Lower lobe of right lung (tissue), 2 donors: Measurements from ENCODE around the gene MPND. TPM values are rescaled to one million over a fixed set of nuclear protein-coding genes. Genes with fewer than 3 reads are reported as not detected.
A peak's percentile ranks its signal among the peaks of the same experiment; 100 is the strongest.

Experiments
- ATAC-seq, 2 donors: fragments of 200-7000 bp; cut with Tn5 transposase; one replicate each; pipeline ENCODE4 v1.9.1; 2020 to 2022; ENCODE audit warnings: mild to moderate bottlenecking in 2 of 2, moderate library complexity in 2 of 2
- DNase-seq: peaks from one replicate; pipeline ENCODE4 v3.0.0-alpha.2; 2020
- H3K27ac ChIP-seq: fragments of 200-600 bp; one replicate; pipeline ENCODE4 v1.8.0; 2022
- H3K27me3 ChIP-seq: fragments of 200-600 bp; one replicate; pipeline ENCODE4 v1.8.0; 2022; ENCODE audit warnings: low read depth
- H3K36me3 ChIP-seq: fragments of 200-600 bp; one replicate; pipeline ENCODE4 v1.8.0; 2022; ENCODE audit warnings: mild to moderate bottlenecking
- H3K4me1 ChIP-seq: fragments of 200-600 bp; one replicate; pipeline ENCODE4 v1.8.0; 2022
- H3K4me3 ChIP-seq: fragments of 200-600 bp; one replicate; pipeline ENCODE4 v1.8.0; 2022; ENCODE audit warnings: mild to moderate bottlenecking
- H3K9me3 ChIP-seq: fragments of 200-600 bp; one replicate; pipeline ENCODE4 v1.8.0; 2022
- intact Hi-C: fragments of 100-400 bp; cut with DNase I; formaldehyde crosslinking; loops from one replicate; pipeline ENCODE4 v1.11.0; 2022
- total RNA-seq: library from RNA; stranded (reverse); fragmentation: NEBNext Ultra II Directional; extraction: Animal tissue kit (Norgen Biotek cat#: 25700); gene quantifications from one replicate; pipeline ENCODE4 v1.2.1, GENCODE V29; 2021
- TF ChIP-seq, protein P1 (sequence below): fragments of 200-600 bp; IDR thresholded peaks from one replicate; pipeline ENCODE4 v1.8.0; 2022; ENCODE audit warnings: antibody characterized with exemption, mild to moderate bottlenecking
- donor health status: DM: no; HTN: yes; CAD: no; lungs with severe emphysema.

Gene MPND
- total RNA-seq, 1 donor from 2014 or later = 41.2 TPM

DNA sequence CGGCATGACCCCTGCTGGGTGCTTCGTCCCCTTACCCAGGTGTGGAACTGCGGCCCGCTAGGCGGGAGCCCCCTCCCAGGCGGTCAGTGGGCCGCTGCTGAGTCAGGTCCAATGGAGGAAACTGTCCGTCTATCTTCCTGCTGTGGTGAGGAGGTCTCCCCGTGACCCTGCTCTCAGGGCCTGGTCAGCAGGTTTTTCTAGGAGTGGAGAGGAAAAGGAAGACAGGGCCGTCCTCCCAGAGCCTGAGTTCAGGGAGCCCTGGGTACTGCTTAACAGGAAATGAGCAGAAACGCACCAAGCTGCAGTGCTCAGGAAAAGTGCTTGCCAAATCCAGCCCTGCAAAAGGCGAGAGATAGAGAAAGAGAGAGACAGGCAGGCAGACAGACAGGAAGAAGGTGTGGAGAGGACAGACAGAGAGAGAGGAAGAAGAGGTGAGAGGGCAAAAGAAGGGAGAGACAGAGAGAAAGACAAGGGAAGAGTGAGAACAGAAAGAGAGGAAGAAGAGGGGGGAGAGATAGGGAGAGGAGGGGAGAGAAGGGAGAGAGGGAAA lies 46.7 kb downstream of the MPND start:
- TF ChIP-seq, protein P1, sequence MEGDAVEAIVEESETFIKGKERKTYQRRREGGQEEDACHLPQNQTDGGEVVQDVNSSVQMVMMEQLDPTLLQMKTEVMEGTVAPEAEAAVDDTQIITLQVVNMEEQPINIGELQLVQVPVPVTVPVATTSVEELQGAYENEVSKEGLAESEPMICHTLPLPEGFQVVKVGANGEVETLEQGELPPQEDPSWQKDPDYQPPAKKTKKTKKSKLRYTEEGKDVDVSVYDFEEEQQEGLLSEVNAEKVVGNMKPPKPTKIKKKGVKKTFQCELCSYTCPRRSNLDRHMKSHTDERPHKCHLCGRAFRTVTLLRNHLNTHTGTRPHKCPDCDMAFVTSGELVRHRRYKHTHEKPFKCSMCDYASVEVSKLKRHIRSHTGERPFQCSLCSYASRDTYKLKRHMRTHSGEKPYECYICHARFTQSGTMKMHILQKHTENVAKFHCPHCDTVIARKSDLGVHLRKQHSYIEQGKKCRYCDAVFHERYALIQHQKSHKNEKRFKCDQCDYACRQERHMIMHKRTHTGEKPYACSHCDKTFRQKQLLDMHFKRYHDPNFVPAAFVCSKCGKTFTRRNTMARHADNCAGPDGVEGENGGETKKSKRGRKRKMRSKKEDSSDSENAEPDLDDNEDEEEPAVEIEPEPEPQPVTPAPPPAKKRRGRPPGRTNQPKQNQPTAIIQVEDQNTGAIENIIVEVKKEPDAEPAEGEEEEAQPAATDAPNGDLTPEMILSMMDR = no peak
- Histone ChIP-seq H3K9me3 (no peaks in the 10 kb centered on the region), H3K4me1 (peaks cover 63% of the 10 kb centered on the region), H3K27me3 (no peaks in the 10 kb centered on the region), H3K4me3 (peak overlapping the region; percentile 9), H3K27ac (peak overlapping the region; percentile 84), H3K36me3 (peaks cover 24% of the 10 kb centered on the region)
- DNase-seq = peak; percentile 46
- peak; percentile 18 to 48 for ATAC-seq
- intact Hi-C loops = no loop called here

DNA sequence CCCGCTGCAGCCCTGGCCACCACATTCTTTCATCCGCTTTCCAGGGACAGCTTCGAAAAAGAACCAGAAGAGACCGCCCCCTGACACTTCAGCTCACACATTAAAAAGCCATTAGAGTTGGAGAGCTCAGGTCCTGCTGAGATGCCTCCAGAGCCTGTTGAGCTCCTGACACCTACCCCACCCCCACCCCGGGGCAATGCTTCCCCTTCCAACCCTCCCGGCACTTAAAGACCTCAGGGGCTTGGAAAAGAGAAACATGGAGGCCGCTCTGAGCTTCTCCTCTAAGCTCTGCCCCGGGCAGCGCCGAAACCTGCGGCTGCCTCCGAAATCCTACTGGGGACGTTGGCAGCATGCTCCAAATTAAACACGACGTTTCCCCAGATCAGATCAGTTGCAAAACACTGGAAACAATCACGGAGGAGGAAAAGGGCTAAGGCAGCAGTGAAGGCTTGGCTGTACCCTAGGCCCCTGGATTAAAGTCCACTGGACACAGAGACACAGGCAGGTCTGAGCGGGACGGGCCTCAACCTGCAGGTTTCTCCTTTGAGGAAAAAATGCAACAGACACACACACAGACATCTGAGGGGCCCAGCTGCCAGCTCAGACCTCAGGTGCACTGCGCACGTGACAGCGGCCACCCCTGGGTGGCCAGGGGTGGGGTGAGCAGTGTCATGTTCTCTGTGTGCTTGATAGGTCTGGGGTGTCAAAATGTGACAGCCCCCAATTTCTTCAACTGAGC lies 47.4 kb downstream of the MPND start:
- peak overlapping the region; percentile 9 for H3K4me3 ChIP-seq
- no peaks in the 10 kb centered on the region for H3K9me3 ChIP-seq
- ATAC-seq = peak; percentile 4 to 11
- intact Hi-C loops = no loop called here
- peaks cover 63% of the 10 kb centered on the region for H3K4me1 ChIP-seq
- TF ChIP-seq, protein P1 = no peak
- H3K36me3 ChIP-seq = peaks cover 30% of the 10 kb centered on the region
- H3K27me3 ChIP-seq = no peaks in the 10 kb centered on the region
- peak overlapping the region; percentile 84 for H3K27ac ChIP-seq
- DNase-seq = no peak

DNA sequence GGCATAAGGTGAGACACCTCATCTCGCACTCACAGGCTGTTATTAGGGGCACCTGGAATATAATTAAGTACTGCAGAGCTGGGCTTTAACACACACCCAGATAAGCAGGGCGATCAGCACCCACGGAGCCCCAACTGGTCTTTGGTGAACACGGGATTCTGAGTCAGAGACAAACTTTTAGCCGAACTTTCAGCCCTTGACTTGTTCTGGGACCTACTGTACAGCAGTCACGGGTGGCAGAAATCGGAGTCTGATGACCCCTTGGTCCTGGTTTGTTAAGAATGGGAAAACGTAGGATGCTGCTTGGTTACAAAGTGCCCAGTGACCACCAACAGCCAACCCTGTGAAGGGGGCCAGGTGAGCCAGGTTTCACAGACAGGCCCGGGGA lies 47.9 kb downstream of the MPND start:
- ATAC-seq (no peak), DNase-seq (no peak)
- TF ChIP-seq, protein P1 = no peak
- Histone ChIP-seq H3K27me3 (no peaks in the 10 kb centered on the region), H3K4me3 (peak overlapping the region; percentile 9), H3K9me3 (no peaks in the 10 kb centered on the region), H3K27ac (peak overlapping the region; percentile 84), H3K4me1 (peaks cover 63% of the 10 kb centered on the region), H3K36me3 (peaks cover 36% of the 10 kb centered on the region)
- intact Hi-C loops = no loop called here

DNA sequence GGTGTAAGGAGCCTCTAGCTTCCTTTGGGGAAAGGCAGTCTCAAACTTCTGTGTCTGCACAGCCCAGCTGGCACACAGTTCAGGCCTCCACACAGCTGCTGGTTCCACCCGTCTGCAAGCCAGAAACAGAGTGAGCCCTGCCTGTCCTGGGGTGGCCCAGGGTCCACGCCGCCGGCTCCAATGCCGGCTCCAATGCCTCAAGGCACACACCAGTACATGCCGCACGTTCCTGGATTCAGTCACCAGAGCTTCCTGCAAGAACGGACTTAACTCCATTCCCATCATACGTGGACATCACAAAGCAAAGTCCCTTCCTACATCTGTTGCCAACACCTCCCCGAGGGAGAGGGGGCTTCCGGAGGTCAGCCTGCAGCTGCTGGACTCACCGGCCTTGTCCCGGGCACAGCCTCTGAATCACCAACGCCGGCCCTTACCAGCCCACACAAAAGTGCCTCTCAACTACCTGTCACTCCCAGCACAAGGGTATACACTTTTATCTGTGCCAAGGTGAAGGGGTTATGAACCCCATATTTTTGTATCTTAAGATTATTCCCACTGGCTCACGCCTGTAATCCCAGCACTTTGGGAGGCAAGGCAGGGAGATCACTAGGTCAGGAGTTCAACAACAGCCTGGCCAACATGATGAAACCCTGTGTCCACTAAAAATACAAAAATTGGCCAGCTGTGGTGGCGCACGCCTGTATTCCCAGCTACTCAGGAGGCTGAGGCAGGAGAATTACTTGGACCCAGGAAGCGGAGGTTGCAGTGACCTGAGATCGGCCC lies 48.5 kb downstream of the MPND start:
- no peak overlapping the region for H3K4me3 ChIP-seq
- DNase-seq = no peak
- ATAC-seq = peak; percentile 5 to 27

DNA sequence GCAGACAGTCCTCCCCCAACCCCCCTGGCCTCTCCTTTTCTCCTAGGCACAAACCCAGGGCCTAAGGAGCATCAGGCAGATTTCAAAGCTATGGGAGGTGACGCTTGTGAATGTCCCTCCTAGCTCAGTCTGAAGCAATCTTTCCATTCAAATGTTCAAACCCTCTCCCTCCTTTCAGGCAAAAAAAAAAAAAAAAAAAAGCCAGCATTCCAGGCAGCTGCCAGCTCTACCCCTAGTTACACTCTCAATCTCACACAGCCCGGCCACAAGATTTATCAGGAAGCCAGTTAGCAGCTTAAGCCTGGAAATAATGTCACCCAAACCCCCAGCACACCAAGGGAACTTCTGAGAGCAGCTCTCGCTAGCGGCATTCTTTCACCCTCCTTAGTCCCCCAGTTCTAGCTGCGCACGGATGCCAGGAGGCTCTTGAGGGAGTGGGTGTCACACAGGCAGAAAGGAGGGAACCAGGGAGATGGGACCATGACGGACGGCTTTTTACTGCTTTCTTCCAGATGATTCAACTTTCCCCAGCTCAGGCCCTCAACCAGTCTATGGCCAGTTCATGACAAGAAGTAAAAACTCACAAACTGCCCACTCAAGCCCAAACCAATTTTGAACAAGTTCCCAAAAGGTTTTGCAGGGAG lies 50.7 kb downstream of the MPND start:
- Histone ChIP-seq H3K4me3 (no peak overlapping the region), H3K9me3 (no peaks in the 10 kb centered on the region), H3K27me3 (no peaks in the 10 kb centered on the region), H3K4me1 (peaks cover 78% of the 10 kb centered on the region), H3K36me3 (peaks cover 36% of the 10 kb centered on the region), H3K27ac (no peak overlapping the region)
- DNase-seq (no peak), ATAC-seq (no peak)
- intact Hi-C loops = no loop called here
- TF ChIP-seq, protein P1 = no peak

More for the DNA sequence above, 48.5 kb downstream of the MPND start:
- Histone ChIP-seq H3K27me3 (no peaks in the 10 kb centered on the region), H3K36me3 (peaks cover 37% of the 10 kb centered on the region), H3K9me3 (no peaks in the 10 kb centered on the region), H3K27ac (peak overlapping the region; percentile 84), H3K4me1 (peaks cover 69% of the 10 kb centered on the region)
- TF ChIP-seq, protein P1 = no peak
- intact Hi-C loops = no loop called here
